ENCODE results near the gene PSORS1C2.

The PSORS1C2 gene

DNA sequence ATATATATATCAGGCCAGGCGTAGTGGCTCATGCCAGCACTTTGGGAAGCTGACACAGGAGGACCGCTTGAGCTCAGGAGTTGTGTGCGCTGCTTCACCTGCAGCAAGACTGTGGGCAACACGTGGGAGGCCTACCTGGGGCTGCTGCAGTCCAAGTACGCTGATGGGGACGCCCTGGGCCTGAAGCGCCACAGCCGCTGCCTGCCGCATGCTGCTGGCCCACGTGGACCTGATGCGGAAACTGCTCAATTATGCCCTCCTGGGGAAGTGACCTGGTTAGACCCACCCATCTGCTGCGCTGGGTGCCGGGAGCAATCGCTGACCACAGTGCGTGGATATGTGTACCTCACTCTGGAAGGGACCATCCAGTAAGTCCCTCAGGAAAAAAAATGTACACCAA, 1.8 kb upstream of the PSORS1C2 start:
- no peak for DNase-seq (ENCODE audit: low read depth, low spot score)

DNA sequence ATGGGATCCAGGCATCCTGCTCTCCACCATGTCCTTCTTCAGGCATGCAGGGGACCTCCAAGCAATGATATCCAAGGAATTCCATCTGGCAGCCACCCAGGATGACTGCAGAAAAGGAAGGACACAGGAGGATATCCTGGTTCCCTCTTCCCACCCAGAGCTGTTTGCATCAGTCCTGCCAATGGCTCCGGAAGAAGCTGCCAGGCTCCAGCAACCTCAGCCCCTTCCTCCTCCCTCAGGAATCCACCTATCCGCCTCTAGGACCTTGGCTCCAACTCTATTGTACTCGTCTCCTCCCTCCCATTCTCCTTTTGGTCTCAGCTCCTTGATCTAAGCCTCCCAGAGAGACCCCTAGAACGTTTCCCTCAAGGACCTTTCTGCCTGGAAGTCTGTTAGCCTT, 733 bp upstream of the PSORS1C2 start:
- DNase-seq (ENCODE audit: low read depth, low spot score) = no peak

DNA sequence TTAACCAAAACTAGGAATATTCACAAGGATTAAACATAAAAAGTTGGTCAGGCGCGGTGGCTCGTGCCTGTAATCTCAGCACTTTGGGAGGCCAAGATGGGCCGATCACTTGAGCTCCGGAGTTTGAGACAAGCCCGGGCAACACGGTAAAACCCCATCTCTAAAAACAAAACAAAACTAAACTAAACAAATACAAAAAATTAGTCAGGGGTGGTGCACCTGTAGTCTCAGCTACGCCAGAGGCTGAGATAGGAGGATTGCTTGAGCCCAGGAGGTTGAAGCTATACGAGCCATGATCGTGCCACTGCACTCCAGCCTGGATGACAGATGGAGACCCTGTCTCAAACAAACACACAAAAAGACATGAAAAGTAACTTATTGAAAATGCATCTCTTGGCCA, 3.2 kb downstream of the PSORS1C2 start:
- DNase-seq (ENCODE audit: low read depth, low spot score) = no peak

- DNase-seq (ENCODE audit: low read depth, low spot score) = no peak
Observed at GRCh38 chr6:31132806-31133205, 6.1 kb downstream of the PSORS1C2 start.

DNA sequence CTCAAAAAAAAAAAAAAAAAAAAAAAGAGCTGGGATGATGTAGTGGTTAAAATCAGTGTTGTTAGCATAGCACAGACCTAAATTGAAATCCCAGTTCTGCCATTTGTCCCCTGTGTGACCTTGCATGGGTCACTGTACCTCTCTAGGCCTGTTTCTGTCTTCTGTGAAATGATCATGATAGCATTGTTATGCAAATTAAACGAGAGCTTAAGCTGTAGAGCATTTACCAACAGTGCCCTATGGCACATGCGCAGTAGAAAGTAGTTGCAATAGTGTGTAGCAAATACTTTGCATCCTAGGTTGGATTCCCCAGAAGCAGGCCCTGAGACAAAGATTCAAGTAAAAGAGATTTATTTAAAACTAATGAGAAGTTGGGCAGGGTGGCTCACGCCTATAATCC, 7.3 kb downstream of the PSORS1C2 start:
- no peak for DNase-seq (ENCODE audit: low read depth, low spot score)

GRCh38 chr6:31130751-31131150, 8.1 kb downstream of the PSORS1C2 start:
- no peak for DNase-seq (ENCODE audit: low read depth, low spot score)

DNA sequence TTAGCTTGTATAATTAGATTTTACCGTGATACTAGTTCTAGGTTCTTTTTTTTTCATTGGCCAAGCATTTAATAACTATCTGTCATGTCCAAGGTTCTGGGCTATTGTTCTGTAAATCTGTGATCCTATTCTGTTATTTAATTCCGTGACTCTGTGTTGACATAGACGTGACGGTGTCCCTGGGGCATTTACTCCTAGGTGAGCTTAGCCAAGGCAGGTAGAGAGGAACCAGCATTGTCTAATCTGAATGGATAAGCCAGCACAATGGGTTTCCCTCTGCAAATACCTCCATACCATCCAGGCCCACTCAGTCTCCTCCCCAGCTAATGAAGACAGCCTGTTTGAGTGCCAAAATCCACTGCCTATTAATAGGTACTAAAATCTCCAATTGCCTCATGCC, 9.7 kb downstream of the PSORS1C2 start:
- DNase-seq (ENCODE audit: low read depth, low spot score) = no peak

GRCh38 chr6:31128093-31128676, 10.7 kb downstream of the PSORS1C2 start:
- DNase-seq (ENCODE audit: low read depth, low spot score) = no peak

GRCh38 chr6:31126396-31127175, 12.3 kb downstream of the PSORS1C2 start:
- DNase-seq (ENCODE audit: low read depth, low spot score) = no peak

DNA sequence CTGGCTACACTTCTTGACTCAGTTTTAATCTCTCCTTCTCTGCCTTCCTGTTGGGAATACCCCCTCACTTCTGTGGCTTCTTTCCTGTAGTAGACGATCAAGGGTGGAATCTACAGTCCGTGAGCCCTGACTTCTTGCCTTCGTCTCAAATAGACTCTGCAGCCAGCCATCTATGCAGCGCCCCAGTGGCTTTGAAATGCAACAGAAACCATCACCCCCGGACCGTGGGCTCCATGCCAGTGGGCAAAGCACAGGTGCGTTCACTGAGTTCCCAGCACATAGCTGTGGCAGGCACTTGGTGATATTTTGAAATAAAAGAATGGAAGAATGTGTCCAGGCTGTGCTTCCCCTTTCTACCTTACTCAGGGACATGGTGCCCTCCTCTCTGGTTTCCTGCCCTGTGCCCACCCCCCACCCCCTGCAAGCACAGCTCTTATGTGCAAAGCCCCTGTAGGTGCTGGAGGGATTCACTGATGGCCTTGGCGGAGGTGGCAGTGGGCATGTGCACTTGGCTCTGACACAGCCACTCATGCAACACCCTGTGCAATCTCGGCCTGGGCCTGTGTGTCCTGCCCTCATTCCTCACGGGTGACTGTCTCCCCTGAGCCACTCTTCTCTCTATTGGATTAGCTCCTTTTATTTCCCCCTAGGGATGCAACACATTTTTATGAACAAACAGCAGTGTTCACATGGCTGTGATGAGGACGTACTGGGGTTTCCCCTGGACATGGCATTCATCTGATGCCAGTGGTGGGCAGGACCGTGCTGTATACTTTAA, 13.1 kb downstream of the PSORS1C2 start:
- no peak for DNase-seq (ENCODE audit: low read depth, low spot score)

DNA sequence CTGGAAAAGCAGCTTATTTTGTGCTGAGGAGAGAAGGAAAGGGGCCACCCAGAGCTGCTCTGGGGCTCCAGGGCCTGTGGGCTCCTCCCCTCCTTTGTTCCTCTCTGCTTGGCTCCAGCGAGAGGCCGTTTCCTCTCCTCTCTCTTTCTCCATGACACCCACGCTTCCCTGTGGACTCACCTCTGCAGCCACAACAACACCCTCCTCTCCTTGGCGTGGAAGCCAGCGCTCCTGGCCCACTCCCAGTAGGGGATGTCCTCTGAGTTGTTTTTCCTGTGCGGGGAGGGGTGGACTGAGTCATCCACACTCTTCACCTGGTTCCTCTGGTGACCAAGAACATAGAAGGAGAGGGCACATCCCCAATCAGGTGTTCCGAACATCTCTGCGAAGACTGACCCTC, 13.7 kb downstream of the PSORS1C2 start:
- DNase-seq (ENCODE audit: low read depth, low spot score) = no peak

- no peak for DNase-seq (ENCODE audit: low read depth, low spot score)
Observed at GRCh38 chr6:31122791-31123706, 15.8 kb downstream of the PSORS1C2 start.

DNA sequence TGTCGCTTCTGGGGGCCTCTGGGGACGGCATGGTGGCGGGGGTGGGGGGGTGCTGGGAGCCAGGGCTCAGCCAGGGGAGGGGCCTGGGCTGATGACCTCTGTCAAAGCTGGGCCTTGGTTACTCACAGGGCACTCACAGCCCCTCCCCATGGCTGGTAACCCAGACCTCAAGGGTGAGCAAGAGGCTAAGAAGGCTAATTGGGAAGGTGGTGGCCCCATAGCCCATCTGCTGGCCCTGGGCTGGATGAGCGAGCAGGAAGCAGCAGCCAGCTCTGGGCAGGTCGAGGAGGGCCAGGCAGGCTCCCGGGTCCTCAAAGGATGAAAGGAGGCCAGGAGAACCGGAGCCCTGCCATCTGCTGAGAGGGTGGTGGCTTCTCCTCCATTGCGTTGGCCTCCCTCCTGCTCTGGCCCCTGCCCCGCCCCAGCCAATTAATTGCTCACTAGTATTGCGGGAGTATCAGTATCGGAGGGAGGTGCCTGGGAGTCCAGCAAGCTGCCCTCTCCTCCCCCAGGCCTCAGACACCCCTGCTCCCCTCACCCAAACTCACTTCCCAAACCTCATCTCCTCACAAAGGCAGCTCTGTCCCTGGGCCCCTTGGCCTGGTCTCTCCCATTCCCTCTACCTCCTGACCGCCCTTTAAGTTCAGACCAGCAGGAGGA, 17.6 kb downstream of the PSORS1C2 start:
- DNase-seq (ENCODE audit: low read depth, low spot score) = no peak

GRCh38 chr6:31120151-31120915, 18.5 kb downstream of the PSORS1C2 start, which contains the start of gene CDSN:
CDSN (minus strand) TSS chr6:31120446; CDS start chr6:31120419, 27 bp downstream.
- DNase-seq (ENCODE audit: low read depth, low spot score) = no peak

DNA sequence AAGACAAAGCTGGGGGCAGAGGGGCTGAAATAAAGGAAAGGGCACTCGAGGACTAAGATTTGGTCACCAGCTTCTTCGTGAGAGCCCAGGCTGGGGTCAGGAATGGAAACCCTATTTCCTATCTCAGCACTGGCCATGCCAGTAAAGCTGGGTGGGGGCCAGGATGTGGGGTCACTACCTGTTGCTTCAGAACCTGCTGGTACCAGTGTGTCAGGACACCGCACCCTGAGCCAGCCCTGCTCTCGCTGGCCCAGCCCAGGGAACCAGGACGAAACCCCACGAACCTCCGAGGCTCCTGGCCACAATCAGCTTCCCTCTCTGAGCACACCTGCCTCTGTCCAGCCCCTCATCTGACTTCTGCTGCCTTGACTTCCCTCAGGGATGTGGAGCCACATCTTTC, 20.7 kb downstream of the PSORS1C2 start:
- DNase-seq (ENCODE audit: low read depth, low spot score) = no peak

DNA sequence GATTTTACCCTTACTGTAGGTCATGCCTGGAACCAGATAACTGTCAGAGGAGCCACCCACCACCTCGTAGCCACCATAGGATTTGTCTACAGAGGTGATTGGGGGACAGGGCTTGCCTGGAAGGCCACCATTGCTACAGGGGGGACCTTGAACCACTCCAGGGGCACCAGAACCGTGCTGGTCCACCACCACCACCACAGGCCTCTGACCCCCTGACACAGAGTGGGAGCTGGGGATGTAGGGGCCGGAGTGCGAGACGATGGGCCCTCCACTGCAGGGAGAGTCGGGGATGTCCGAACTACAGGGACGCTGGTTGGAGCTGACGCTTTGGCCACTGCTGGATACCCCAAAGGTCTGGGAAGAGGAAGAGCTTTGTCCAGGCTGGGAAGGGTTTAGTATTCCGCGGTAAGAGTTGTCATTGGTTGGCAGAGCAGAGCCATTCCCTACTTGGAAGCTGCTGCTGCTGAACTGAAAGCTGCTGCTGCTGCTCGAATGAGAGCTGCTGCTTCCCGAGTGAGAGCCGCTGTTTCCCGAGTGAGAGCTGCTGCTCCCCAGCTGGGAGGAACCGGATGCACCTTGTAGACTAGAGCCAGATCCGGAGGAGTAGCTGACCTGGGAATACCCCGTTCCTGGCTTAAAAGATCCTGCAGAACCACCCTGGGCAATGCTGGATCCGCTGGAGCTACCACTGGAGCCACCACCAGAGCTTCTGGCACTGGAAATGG, 22.0 kb downstream of the PSORS1C2 start:
- no peak for DNase-seq (ENCODE audit: low read depth, low spot score)

DNA sequence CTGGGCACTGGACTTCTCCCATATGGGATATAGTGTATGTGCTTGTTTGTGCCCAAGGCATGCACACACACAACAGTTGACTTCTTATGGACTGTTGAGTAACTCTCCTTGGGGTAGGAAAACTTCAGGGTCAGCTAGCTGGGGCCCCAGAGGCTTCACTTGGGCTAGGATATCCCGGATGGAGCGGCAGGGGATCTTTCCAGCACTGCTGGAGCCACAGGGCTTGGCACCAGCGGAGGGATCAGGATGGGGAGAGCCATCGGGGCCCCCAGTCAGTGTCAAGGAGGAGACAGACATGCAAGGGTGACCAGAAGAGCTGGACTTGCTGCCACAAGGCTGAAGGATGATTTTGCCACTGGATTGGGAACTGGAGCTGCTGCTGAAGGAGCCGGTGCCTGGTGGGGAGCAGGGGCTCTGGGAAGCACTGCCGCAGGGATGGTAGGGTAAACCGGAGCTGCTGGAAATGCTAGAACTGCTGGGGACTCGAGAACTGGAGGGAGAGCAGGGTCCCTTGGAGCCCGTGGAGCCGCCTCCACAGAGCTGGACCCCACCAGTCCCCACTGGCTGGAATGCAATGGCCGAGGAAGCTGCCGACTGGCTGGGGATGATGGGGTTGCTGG, 22.8 kb downstream of the PSORS1C2 start:
- DNase-seq (ENCODE audit: low read depth, low spot score) = no peak

DNA sequence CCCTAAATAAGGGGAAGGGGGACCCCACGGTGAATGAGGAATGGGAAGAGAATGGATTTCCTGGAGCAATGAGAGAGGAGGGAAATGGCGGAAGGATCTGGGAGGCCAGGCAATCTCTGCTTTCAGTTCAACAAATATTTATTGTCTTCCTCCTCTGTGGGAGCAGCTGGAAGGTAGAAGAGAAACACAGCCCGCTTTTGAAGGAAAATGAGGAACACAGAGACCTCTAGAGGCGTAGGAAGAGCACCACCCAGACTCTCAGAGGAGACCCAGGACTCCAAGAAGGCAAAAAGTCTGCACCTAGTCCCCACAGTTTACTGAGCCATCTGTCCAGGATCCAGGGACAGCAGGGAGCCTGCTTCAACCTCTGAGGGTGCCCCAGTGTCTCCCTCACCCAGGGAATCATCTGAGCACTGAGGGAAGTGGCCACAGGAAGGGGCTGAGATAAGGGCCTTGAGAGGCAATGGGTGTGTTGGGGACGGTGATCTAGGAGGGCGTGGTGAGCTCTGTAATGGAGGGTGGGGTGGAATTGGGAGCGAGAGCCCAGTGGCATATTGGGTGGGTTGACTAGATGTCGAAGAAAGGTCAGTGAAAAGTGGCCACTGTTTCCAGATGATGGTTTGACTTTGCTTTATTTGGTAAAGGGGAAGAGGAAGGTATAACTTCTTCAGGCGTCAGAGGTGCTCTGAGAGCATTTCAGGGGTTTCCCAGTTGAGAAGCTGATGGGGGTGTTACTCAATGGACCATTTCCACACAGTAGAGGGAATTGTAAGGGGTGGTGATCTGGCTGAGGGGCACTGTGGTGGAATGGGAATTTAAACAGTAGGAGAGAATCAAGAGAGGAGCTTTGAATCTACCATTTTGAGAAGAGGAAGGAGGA, 23.7 kb downstream of the PSORS1C2 start:
- DNase-seq (ENCODE audit: low read depth, low spot score) = no peak

All from iPS DF 19.7 (cell line).